Keratinocyte (primary cell): Measurements from ENCODE around the gene ODAD4. TPM values are rescaled to one million over a fixed set of nuclear protein-coding genes. Genes with fewer than 3 reads are reported as not detected.

Experiments used
- DNase-seq: peaks from one replicate; pipeline ENCODE4 v3.0.0-alpha.2; 2011; ENCODE audit warnings: low read depth, missing footprints, low spot score
- FAIRE-seq: peaks from 2 replicates; lab custom pipeline; 2011; peaks lifted over from hg19 to GRCh38; lab: Jason Lieb, UNC
- H2AFZ ChIP-seq: 2 replicates; pipeline ENCODE4 v1.6.0; 2012; ENCODE audit warnings: low read length, control low read depth, inconsistent platforms; ENCODE audit not compliant: control insufficient read depth
- H3K27ac ChIP-seq: 2 replicates; pipeline ENCODE4 v1.5.1; 2011; ENCODE audit warnings: low read length; ENCODE audit not compliant: control insufficient read depth, insufficient read depth
- H3K27me3 ChIP-seq: 3 replicates; pipeline ENCODE4 v1.6.0; 2011; ENCODE audit warnings: low read length; ENCODE audit not compliant: control insufficient read depth, insufficient read depth; ENCODE audit errors: extremely low read depth
- H3K36me3 ChIP-seq, 2 experiments: 2 replicates in 1 of 2; 3 replicates in 1 of 2; pipeline ENCODE4 v1.5.1; 2011; ENCODE audit warnings: low read length in 2 of 2, mild to moderate bottlenecking in 1 of 2; ENCODE audit not compliant: control insufficient read depth in 2 of 2, insufficient read depth in 2 of 2; ENCODE audit errors: extremely low read depth in 1 of 2
- H3K4me1 ChIP-seq: 3 replicates; pipeline ENCODE4 v1.5.1; 2011; ENCODE audit warnings: low read length; ENCODE audit not compliant: control insufficient read depth, insufficient read depth; ENCODE audit errors: extremely low read depth
- H3K4me2 ChIP-seq: 3 replicates; pipeline ENCODE4 v1.6.0; 2011; ENCODE audit warnings: low read depth, low read length; ENCODE audit not compliant: control insufficient read depth, insufficient read depth; ENCODE audit errors: extremely low read depth
- H3K4me3 ChIP-seq, 3 experiments: fragments of 200-600 bp in 1 of 3; sonication (generic) in 1 of 3; 2 replicates in 2 of 3; 3 replicates in 1 of 3; pipeline ENCODE4 v1.5.1; 2011 to 2016; ENCODE audit warnings: low read length in 3 of 3, mild to moderate bottlenecking in 3 of 3, control low read depth in 2 of 3, inconsistent platforms in 1 of 3, low read depth in 1 of 3, mixed read lengths in 1 of 3, mixed run types in 1 of 3, moderate library complexity in 1 of 3; ENCODE audit not compliant: control insufficient read depth in 2 of 3, insufficient read depth in 2 of 3; ENCODE audit errors: extremely low read depth in 1 of 3
- H3K79me2 ChIP-seq: 2 replicates; pipeline ENCODE4 v1.6.0; 2012; ENCODE audit warnings: low read length; ENCODE audit not compliant: control insufficient read depth, insufficient read depth
- H3K9ac ChIP-seq: 3 replicates; pipeline ENCODE4 v1.6.0; 2011; ENCODE audit warnings: low read length; ENCODE audit not compliant: control insufficient read depth, insufficient read depth; ENCODE audit errors: extremely low read depth
- H3K9me1 ChIP-seq: 3 replicates; pipeline ENCODE4 v1.6.0; 2011; ENCODE audit warnings: low read length; ENCODE audit not compliant: control insufficient read depth, insufficient read depth; ENCODE audit errors: extremely low read depth
- H3K9me3 ChIP-seq: 2 replicates; pipeline ENCODE4 v1.5.1; 2012; ENCODE audit warnings: low read depth, low read length; ENCODE audit not compliant: control insufficient read depth
- H4K20me1 ChIP-seq: 3 replicates; pipeline ENCODE4 v1.6.0; 2011; ENCODE audit warnings: low read length; ENCODE audit not compliant: control insufficient read depth, insufficient read depth; ENCODE audit errors: extremely low read depth
- EZH2 ChIP-seq: IDR thresholded peaks from one replicate; pipeline ENCODE4 v1.6.1; 2012; ENCODE audit warnings: inconsistent platforms, mild to moderate bottlenecking, low read length, moderate library complexity
- dilution Hi-C: fragments of 300-500 bp; cut with MboI; formaldehyde crosslinking; loops from one replicate; pipeline ENCODE4 v1.7.0; 2020; ENCODE audit warnings: low sequenced_read_pairs; ENCODE audit not compliant: extremely low pct_ligation_motif_present
- polyA plus RNA-seq, 5 experiments: library from polyadenylated mRNA; depleted of rRNA in 3 of 5; stranded (reverse) in 3 of 5; stranded (forward) in 1 of 5; unstranded in 1 of 5; fragments of >200 nt; gene quantifications; 1 replicate in 1 of 5; 2 replicates in 3 of 5; 3 replicates in 1 of 5; pipeline versions ENCODE4 v1.2.1 to v1.2.3, GENCODE V29; 2011 to 2012; ENCODE audit warnings: missing spikeins in 2 of 5, low read depth in 1 of 5, low replicate concordance in 1 of 5
- TF ChIP-seq, protein P1 (sequence below), 3 experiments: IDR thresholded peaks in 1 of 3; conservative IDR thresholded peaks in 1 of 3; optimal IDR thresholded peaks in 1 of 3; 2 replicates in 2 of 3; 3 replicates in 1 of 3; pipeline versions ENCODE3 to v1.5.1; 2011; ENCODE audit warnings: low read length in 3 of 3, mild to moderate bottlenecking in 3 of 3, moderate library complexity in 2 of 3, control low read depth in 1 of 3, inconsistent platforms in 1 of 3; ENCODE audit not compliant: insufficient read depth in 2 of 3; ENCODE audit errors: extremely low read depth in 1 of 3

The ODAD4 gene
- polyA plus RNA-seq, 1 donor (not counting 4 experiments of a cell fraction or from before 2014, with no cell fraction given), result 0.20 TPM

- no peak for TF ChIP-seq EZH2
- TF ChIP-seq, protein P1, sequence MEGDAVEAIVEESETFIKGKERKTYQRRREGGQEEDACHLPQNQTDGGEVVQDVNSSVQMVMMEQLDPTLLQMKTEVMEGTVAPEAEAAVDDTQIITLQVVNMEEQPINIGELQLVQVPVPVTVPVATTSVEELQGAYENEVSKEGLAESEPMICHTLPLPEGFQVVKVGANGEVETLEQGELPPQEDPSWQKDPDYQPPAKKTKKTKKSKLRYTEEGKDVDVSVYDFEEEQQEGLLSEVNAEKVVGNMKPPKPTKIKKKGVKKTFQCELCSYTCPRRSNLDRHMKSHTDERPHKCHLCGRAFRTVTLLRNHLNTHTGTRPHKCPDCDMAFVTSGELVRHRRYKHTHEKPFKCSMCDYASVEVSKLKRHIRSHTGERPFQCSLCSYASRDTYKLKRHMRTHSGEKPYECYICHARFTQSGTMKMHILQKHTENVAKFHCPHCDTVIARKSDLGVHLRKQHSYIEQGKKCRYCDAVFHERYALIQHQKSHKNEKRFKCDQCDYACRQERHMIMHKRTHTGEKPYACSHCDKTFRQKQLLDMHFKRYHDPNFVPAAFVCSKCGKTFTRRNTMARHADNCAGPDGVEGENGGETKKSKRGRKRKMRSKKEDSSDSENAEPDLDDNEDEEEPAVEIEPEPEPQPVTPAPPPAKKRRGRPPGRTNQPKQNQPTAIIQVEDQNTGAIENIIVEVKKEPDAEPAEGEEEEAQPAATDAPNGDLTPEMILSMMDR (optimal IDR thresholded peaks at IDR 0.05 in 1 of 3, IDR thresholded peaks at IDR 0.05 in 1 of 3, conservative IDR thresholded peaks at IDR 0.05 in 1 of 3; ENCODE audit: extremely low read depth in 1 of 3, insufficient read depth in 2 of 3, low read length in 3 of 3), result no peak
- H3K9me1 ChIP-seq, result no peaks in the 10 kb centered on the region
- H3K27ac ChIP-seq, result no peak overlapping the region
- dilution Hi-C loops, result no loop called here
- peaks cover 15% of the 10 kb centered on the region for H3K4me1 ChIP-seq
- peaks cover 31% of the 10 kb centered on the region for H3K79me2 ChIP-seq
- no peaks in the 10 kb centered on the region for H3K27me3 ChIP-seq
- no peaks in the 10 kb centered on the region for H3K9me3 ChIP-seq
- FAIRE-seq (no peak), DNase-seq (no peak)
- no peaks in the 10 kb centered on the region for H4K20me1 ChIP-seq
- H3K4me2 ChIP-seq, result peak overlapping the region; percentile 85
- H2AFZ ChIP-seq, result no peak overlapping the region
- peaks cover 14 to 20% of the 10 kb centered on the region in 2 experiments for H3K36me3 ChIP-seq
- peak overlapping the region; percentile 89 for H3K9ac ChIP-seq
- peak overlapping the region in 2 of 3 experiments; percentile 79 to 91 for H3K4me3 ChIP-seq
Measured at GRCh38 chr17:41967921-41968578, 37.6 kb downstream of the ODAD4 start.

DNA sequence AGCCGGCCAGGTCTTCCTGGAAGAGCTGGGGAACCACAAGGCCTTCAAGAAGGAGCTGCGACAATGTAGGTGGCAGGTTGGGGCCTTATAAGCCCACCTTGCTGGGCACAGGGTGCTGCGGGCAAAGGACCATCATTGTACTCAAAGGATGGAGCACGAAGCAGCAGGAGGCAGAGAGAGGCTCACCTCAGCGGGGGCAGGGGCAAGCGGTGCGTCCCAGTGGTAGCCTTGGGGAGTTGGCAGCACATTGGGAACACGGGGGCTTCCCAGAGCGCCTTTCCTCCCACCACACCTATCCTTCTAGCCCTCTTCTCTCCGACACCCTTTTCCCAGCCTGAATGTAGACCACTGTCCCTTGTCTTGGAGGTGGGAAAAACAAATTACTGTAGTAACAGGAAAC lies 38.3 kb downstream of the ODAD4 start:
- H3K4me1 ChIP-seq, result peaks cover 15% of the 10 kb centered on the region
- TF ChIP-seq EZH2, result no peak
- TF ChIP-seq, protein P1 (optimal IDR thresholded peaks at IDR 0.05 in 1 of 3, IDR thresholded peaks at IDR 0.05 in 1 of 3, conservative IDR thresholded peaks at IDR 0.05 in 1 of 3; ENCODE audit: extremely low read depth in 1 of 3, insufficient read depth in 2 of 3, low read length in 3 of 3), result no peak
- H3K27ac ChIP-seq, result no peak overlapping the region
- H3K4me2 ChIP-seq, result no peak overlapping the region
- dilution Hi-C loops, result no loop called here
- H3K9me3 ChIP-seq, result no peaks in the 10 kb centered on the region
- no peaks in the 10 kb centered on the region for H3K9me1 ChIP-seq
- DNase-seq, result no peak
- H2AFZ ChIP-seq, result no peak overlapping the region
- peaks cover 31% of the 10 kb centered on the region for H3K79me2 ChIP-seq
- no peak for FAIRE-seq
- peaks cover 16 to 23% of the 10 kb centered on the region in 2 experiments for H3K36me3 ChIP-seq
- H3K4me3 ChIP-seq, result no peak overlapping the region
- no peaks in the 10 kb centered on the region for H3K27me3 ChIP-seq
- no peak overlapping the region for H3K9ac ChIP-seq
- H4K20me1 ChIP-seq, result no peaks in the 10 kb centered on the region
